Epithelial cell of proximal tubule (primary cell): Measurements from ENCODE around the gene NKG7. TPM values are rescaled to one million over a fixed set of nuclear protein-coding genes. Genes with fewer than 3 reads are reported as not detected.
A peak's percentile ranks its signal among the peaks of the same experiment; 100 is the strongest.

Source experiments
- DNase-seq: peaks from one replicate; pipeline ENCODE4 v3.0.0-alpha.2; 2011; ENCODE audit warnings: low read depth
- H3K4me3 ChIP-seq: 2 replicates; pipeline ENCODE4 v1.5.1; 2011; ENCODE audit warnings: low read depth, mild to moderate bottlenecking, low read length
- CTCF ChIP-seq: conservative IDR thresholded peaks from 2 replicates; pipeline ENCODE4 v1.5.1; 2012; ENCODE audit warnings: low read depth, mild to moderate bottlenecking, low read length
- total RNA-seq: library from RNA; depleted of rRNA; stranded (reverse); fragments of >200 nt; gene quantifications from 2 replicates; pipeline ENCODE4 v1.2.3, GENCODE V29; 2015

The NKG7 gene
- total RNA-seq, 1 donor from 2014 or later = not detected

- H3K4me3 ChIP-seq = peak within 1 kb of the TSS; percentile 96
- TF ChIP-seq CTCF = peak; percentile 0
- DNase-seq = no peak
Measured at GRCh38 chr19:51365965-51366388, 6.5 kb downstream of the NKG7 start, which contains the start of gene ETFB. Gene ETFB (minus strand): TSS chr19:51366388. CDS start chr19:51366326, 62 bp downstream.

GRCh38 chr19:51365211-51365964 lies 7.1 kb downstream of the NKG7 start:
- peak; percentile 24 for TF ChIP-seq CTCF
- DNase-seq = no peak
- peak overlapping the region; percentile 96 for H3K4me3 ChIP-seq

- no peak for DNase-seq
- TF ChIP-seq CTCF = no peak
- H3K4me3 ChIP-seq = no peak overlapping the region
Measured at GRCh38 chr19:51364200-51365106, 8.0 kb downstream of the NKG7 start.

GRCh38 chr19:51361239-51361638 lies 11.2 kb downstream of the NKG7 start:
- H3K4me3 ChIP-seq = no peak overlapping the region
- no peak for DNase-seq
- no peak for TF ChIP-seq CTCF

- H3K4me3 ChIP-seq = no peak overlapping the region
- DNase-seq = no peak
- TF ChIP-seq CTCF = no peak
Measured at GRCh38 chr19:51359294-51359693, 13.2 kb downstream of the NKG7 start.

GRCh38 chr19:51357952-51358351 lies 14.5 kb downstream of the NKG7 start:
- DNase-seq = no peak
- TF ChIP-seq CTCF = no peak
- H3K4me3 ChIP-seq = no peak overlapping the region
